Panc1 (cell line): ENCODE measurements around the gene NUAK2. TPM values are rescaled to one million over a fixed set of nuclear protein-coding genes. Genes with fewer than 3 reads are reported as not detected.

Source experiments
- ATAC-seq: fragments of 200-7000 bp; cut with Tn5 transposase; 2 replicates; pipeline ENCODE4 v1.9.1; 2020; ENCODE audit warnings: mild to moderate bottlenecking, moderate library complexity
- BruUV-seq: library from RNA; stranded (reverse); fragments of 400-500 nt; replicated peaks from 2 replicates; lab custom pipeline; 2021; lab: Mats Ljungman, UMichigan
- CTCF ChIA-PET: fragments of 300-600 bp; sonication (Branson Sonifier 250); formaldehyde crosslinking; loops from one replicate; lab custom pipeline; 2022; ENCODE audit warnings: antibody characterized with exemption; lab: Charles Lee
- POLR2A ChIA-PET: fragments of 300-600 bp; sonication (Branson Sonifier 250); formaldehyde crosslinking; loops from one replicate; lab custom pipeline; 2022; ENCODE audit warnings: antibody characterized with exemption; lab: Charles Lee
- DNase-seq: peaks from one replicate; pipeline ENCODE4 v3.0.0-alpha.2; 2010; ENCODE audit warnings: low read depth, low spot score
- H3K27ac ChIP-seq: 2 replicates; pipeline ENCODE4 v1.5.1; 2011; ENCODE audit warnings: mild to moderate bottlenecking, low read length, inconsistent platforms
- H3K27me3 ChIP-seq: fragments of 200-500 bp; sonication (Bioruptor generic); 2 replicates; pipeline ENCODE4 v1.6.0; 2014; ENCODE audit warnings: low read length, inconsistent platforms; ENCODE audit not compliant: control insufficient read depth, insufficient read depth
- H3K36me3 ChIP-seq: fragments of 200-500 bp; sonication (Bioruptor generic); 2 replicates; pipeline ENCODE4 v1.5.1; 2014; ENCODE audit warnings: inconsistent platforms, mild to moderate bottlenecking, low read length, moderate library complexity; ENCODE audit not compliant: control insufficient read depth, insufficient read depth
- H3K4me1 ChIP-seq: 2 replicates; pipeline ENCODE4 v1.5.1; 2011; ENCODE audit warnings: inconsistent platforms, mild to moderate bottlenecking, low read length, moderate library complexity; ENCODE audit not compliant: control insufficient read depth, insufficient read depth
- H3K4me3 ChIP-seq, 2 experiments: 2 replicates each; pipeline ENCODE4 v1.5.1; 2011 to 2012; ENCODE audit warnings: low read depth in 2 of 2, low read length in 2 of 2, mild to moderate bottlenecking in 2 of 2, inconsistent platforms in 1 of 2, moderate library complexity in 1 of 2
- H3K9me3 ChIP-seq: fragments of 200-500 bp; sonication (Bioruptor generic); 2 replicates; pipeline ENCODE4 v1.5.1; 2014; ENCODE audit warnings: low read depth, mild to moderate bottlenecking, inconsistent platforms, low read length, moderate library complexity; ENCODE audit not compliant: control insufficient read depth, insufficient read depth
- POLR2AphosphoS5 ChIP-seq: IDR thresholded peaks from 2 replicates; pipeline ENCODE4 v1.6.1; 2012; ENCODE audit warnings: mild to moderate bottlenecking, low read depth, low read length, moderate library complexity
- SIN3A ChIP-seq: IDR thresholded peaks from 2 replicates; pipeline ENCODE4 v1.6.1; 2012; ENCODE audit warnings: low read depth, mild to moderate bottlenecking, low read length, moderate library complexity, borderline replicate concordance; ENCODE audit not compliant: insufficient read depth
- TCF7L2 ChIP-seq: IDR thresholded peaks from 2 replicates; pipeline ENCODE4 v1.6.1; 2011; ENCODE audit warnings: mild to moderate bottlenecking, low read depth, low read length, inconsistent platforms
- in situ Hi-C: cut with HindIII; loops from 2 replicates; pipeline ENCODE4 v1.10.0; 2016; ENCODE audit warnings: low sequenced_read_pairs, low pct_unique_long_range_greater_than_20kb
- intact Hi-C: fragments of 100-400 bp; cut with micrococcal nuclease; formaldehyde crosslinking; loops from one replicate; pipeline ENCODE4 v1.10.0; 2022; ENCODE audit not compliant: unreplicated experiment
- total RNA-seq: library from RNA; stranded (reverse); gene quantifications from one replicate; pipeline ENCODE4 v1.2.1, GENCODE V29; 2021; ENCODE audit not compliant: unreplicated experiment
- TF ChIP-seq, protein P1 (sequence below): fragments of 450-650 bp; IDR thresholded peaks from 2 replicates; pipeline ENCODE4 v1.5.1; 2017; ENCODE audit warnings: mild to moderate bottlenecking
- TF ChIP-seq, protein P2 (sequence below), 2 experiments: IDR thresholded peaks; 2 replicates each; pipeline ENCODE4 v1.6.1; 2011 to 2012; ENCODE audit warnings: low read depth in 2 of 2, control low read depth in 1 of 2, low read length in 1 of 2, mild to moderate bottlenecking in 1 of 2, moderate library complexity in 1 of 2; ENCODE audit not compliant: insufficient read depth in 1 of 2

NUAK2 gene
- total RNA-seq, 1 experiment from 2014 or later: 17.4 TPM

DNA sequence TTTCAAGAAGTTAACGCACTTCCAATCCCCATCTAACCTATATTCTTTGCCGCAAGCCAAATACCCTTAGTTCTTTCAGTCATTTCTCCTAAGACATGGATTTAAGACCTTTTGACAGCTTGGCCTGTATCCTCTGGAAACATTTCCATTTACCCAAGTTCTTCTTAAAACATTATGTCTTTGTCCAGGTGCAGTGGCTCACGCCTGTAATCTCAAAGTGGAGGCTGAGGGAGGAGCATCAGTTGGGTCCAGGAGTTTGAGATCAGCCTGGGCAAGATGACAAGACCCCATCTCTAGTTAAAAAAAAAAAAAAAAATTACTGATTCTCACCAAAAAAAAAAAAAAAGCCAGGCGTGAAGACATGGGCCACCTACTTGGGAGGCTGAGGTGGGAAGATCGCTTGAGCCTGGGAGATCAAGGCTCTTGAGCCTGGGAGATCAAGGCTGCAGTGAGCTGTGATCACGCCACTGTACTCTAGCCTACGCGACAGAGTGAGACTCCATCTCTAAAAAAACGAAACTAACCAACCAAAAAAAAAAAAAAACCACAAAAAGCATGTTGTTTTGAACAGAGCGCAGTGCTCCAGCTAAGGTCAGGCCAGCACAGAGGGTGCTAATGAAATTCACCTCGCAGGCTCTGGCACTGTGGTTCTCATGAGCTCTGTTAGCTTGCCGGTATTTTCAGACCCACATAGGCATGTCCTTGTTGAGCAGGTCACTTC, 36.0 kb downstream of the NUAK2 start:
- DNase-seq (no peak), ATAC-seq (no peak)
- Histone ChIP-seq H3K4me3 (no peak overlapping the region), H3K4me1 (peaks cover 27% of the 10 kb centered on the region), H3K27me3 (no peaks in the 10 kb centered on the region), H3K9me3 (no peaks in the 10 kb centered on the region), H3K27ac (peak overlapping the region; percentile 46), H3K36me3 (no peaks in the 10 kb centered on the region)
- TF ChIP-seq TCF7L2 (no peak), POLR2AphosphoS5 (no peak), SIN3A (no peak)
- TF ChIP-seq, protein P1, sequence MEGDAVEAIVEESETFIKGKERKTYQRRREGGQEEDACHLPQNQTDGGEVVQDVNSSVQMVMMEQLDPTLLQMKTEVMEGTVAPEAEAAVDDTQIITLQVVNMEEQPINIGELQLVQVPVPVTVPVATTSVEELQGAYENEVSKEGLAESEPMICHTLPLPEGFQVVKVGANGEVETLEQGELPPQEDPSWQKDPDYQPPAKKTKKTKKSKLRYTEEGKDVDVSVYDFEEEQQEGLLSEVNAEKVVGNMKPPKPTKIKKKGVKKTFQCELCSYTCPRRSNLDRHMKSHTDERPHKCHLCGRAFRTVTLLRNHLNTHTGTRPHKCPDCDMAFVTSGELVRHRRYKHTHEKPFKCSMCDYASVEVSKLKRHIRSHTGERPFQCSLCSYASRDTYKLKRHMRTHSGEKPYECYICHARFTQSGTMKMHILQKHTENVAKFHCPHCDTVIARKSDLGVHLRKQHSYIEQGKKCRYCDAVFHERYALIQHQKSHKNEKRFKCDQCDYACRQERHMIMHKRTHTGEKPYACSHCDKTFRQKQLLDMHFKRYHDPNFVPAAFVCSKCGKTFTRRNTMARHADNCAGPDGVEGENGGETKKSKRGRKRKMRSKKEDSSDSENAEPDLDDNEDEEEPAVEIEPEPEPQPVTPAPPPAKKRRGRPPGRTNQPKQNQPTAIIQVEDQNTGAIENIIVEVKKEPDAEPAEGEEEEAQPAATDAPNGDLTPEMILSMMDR: no peak
- TF ChIP-seq, protein P2, sequence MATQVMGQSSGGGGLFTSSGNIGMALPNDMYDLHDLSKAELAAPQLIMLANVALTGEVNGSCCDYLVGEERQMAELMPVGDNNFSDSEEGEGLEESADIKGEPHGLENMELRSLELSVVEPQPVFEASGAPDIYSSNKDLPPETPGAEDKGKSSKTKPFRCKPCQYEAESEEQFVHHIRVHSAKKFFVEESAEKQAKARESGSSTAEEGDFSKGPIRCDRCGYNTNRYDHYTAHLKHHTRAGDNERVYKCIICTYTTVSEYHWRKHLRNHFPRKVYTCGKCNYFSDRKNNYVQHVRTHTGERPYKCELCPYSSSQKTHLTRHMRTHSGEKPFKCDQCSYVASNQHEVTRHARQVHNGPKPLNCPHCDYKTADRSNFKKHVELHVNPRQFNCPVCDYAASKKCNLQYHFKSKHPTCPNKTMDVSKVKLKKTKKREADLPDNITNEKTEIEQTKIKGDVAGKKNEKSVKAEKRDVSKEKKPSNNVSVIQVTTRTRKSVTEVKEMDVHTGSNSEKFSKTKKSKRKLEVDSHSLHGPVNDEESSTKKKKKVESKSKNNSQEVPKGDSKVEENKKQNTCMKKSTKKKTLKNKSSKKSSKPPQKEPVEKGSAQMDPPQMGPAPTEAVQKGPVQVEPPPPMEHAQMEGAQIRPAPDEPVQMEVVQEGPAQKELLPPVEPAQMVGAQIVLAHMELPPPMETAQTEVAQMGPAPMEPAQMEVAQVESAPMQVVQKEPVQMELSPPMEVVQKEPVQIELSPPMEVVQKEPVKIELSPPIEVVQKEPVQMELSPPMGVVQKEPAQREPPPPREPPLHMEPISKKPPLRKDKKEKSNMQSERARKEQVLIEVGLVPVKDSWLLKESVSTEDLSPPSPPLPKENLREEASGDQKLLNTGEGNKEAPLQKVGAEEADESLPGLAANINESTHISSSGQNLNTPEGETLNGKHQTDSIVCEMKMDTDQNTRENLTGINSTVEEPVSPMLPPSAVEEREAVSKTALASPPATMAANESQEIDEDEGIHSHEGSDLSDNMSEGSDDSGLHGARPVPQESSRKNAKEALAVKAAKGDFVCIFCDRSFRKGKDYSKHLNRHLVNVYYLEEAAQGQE (IDR thresholded peaks at IDR 0.05; ENCODE audit: insufficient read depth in 1 of 2, low read depth in 2 of 2, low read length in 1 of 2): no peak
- POLR2A ChIA-PET: interaction anchor here (0.7 kb wide), 2 partner anchors 31 to 34 kb away, joined by 3 to 4 read pairs; no protein-coding TSS in a partner anchor
- CTCF ChIA-PET: interaction anchor here (0.7 to 1.7 kb wide), 2 partner anchors 12 to 110 kb away, joined by 4 to 11 read pairs; no protein-coding TSS in a partner anchor
- no TSS peak for BruUV-seq
- intact Hi-C loops (no loop called here), in situ Hi-C loops (no loop called here)

DNA sequence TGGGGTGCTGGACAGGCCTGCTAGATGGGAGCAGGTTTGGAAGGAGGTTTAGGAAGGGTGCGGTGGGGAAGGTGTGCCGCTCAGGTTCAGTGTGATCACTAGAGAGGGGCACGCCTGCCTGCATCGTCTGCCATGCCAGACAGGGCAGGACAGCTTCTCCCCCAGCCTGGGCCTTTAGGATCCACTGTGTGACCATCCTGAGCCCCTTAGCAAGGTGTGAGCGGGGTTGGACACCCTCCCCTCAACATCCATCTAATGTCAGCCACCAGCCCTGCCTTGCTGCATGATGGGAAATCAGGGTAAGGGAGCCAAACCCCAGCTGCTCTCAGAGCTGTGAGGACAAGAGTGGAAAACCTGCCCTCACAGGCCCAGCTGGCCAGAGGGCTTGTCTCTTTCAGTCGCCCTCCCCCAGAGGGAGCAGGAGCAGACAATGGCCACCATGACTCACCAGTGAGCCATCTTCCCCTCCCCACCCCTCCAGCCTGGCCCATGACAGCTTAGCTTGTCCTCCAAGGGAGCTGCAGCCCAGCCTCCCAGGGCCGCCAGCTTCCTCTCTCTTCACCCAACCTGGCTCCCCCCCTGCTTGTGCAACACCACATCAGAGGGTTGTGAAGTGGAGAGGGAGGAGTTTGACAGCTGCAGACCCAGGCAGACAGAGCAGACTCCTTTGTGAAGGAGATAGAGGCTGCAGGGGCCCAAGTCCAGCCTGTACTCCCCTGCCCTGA, 37.0 kb downstream of the NUAK2 start:
- Histone ChIP-seq H3K9me3 (no peaks in the 10 kb centered on the region), H3K4me3 (no peak overlapping the region), H3K4me1 (peaks cover 27% of the 10 kb centered on the region), H3K27ac (peak overlapping the region; percentile 46), H3K27me3 (no peaks in the 10 kb centered on the region), H3K36me3 (no peaks in the 10 kb centered on the region)
- intact Hi-C loops: no loop called here
- in situ Hi-C loops: no loop called here
- ChIA-PET CTCF (interaction anchor here (1.7 kb wide), 1 partner anchor 11 kb away, joined by 4 read pairs; no protein-coding TSS in a partner anchor), POLR2A (interaction anchor here (0.7 kb wide), 1 partner anchor 35 kb away, joined by 3 read pairs; no protein-coding TSS in a partner anchor)
- no TSS peak for BruUV-seq
- no peak for DNase-seq
- TF ChIP-seq, protein P2 (IDR thresholded peaks at IDR 0.05; ENCODE audit: insufficient read depth in 1 of 2, low read depth in 2 of 2, low read length in 1 of 2): no peak
- TF ChIP-seq TCF7L2 (no peak), POLR2AphosphoS5 (no peak), SIN3A (no peak)
- TF ChIP-seq, protein P1: no peak
- peak; percentile 84 for ATAC-seq
